Esophagus (tissue), 2 donors: ENCODE measurements around the gene COMMD10. TPM values are rescaled to one million over a fixed set of nuclear protein-coding genes. Genes with fewer than 3 reads are reported as not detected.

Source experiments
- H3K27ac ChIP-seq, 2 donors: one replicate each; pipeline ENCODE4 v1.5.1; 2013; ENCODE audit warnings: low read depth in 2 of 2, mild to moderate bottlenecking in 2 of 2, inconsistent platforms in 1 of 2, low read length in 1 of 2, moderate library complexity in 1 of 2
- H3K27me3 ChIP-seq, 2 donors: one replicate each; pipeline ENCODE4 v1.6.1; 2013; ENCODE audit warnings: low read length in 2 of 2, control low read depth in 1 of 2, mild to moderate bottlenecking in 1 of 2; ENCODE audit not compliant: insufficient read depth in 2 of 2, control insufficient read depth in 1 of 2
- H3K36me3 ChIP-seq, 2 donors: one replicate each; pipeline ENCODE4 v1.6.1; 2013; ENCODE audit warnings: low read length in 1 of 2; ENCODE audit not compliant: control insufficient read depth in 2 of 2, insufficient read depth in 2 of 2
- H3K4me1 ChIP-seq, 2 donors: one replicate each; pipeline ENCODE4 v1.6.1; 2013; ENCODE audit warnings: low read length in 1 of 2; ENCODE audit not compliant: control insufficient read depth in 2 of 2, insufficient read depth in 2 of 2
- H3K4me3 ChIP-seq, 2 donors: one replicate each; pipeline ENCODE4 v1.5.1; 2013; ENCODE audit warnings: low read length in 2 of 2, mild to moderate bottlenecking in 2 of 2, low read depth in 1 of 2, moderate library complexity in 1 of 2
- H3K9me3 ChIP-seq, 2 donors: one replicate each; pipeline ENCODE4 v1.6.1; 2013; ENCODE audit warnings: mild to moderate bottlenecking in 2 of 2, low read depth in 1 of 2, low read length in 1 of 2, moderate library complexity in 1 of 2; ENCODE audit not compliant: control insufficient read depth in 2 of 2, insufficient read depth in 1 of 2
- WGBS, 2 donors: extraction: QIAGEN DNeasy Blood & Tissue Kit; methylation state at CpG; one replicate each; pipeline ENCODE4 v1.1.7; 2013; 5-methylcytosine and 5-hydroxymethylcytosine counted together
- polyA plus RNA-seq, 2 donors: library from polyadenylated mRNA; stranded (reverse); fragments of 200-250 nt; gene quantifications; one replicate each; pipeline ENCODE4 v1.2.3, GENCODE V29; 2013
- donor health status: healthy with polysubstance abuse.
- donor health status: Bipolar disorder and iron deficiency.

COMMD10 gene
- polyA plus RNA-seq, 2 donors, result 13.2 to 19.8 TPM

GRCh38 chr5:116273448-116274242, 188.8 kb downstream of the COMMD10 start:
- Histone ChIP-seq H3K27ac (no peak overlapping the region), H3K4me3 (no peak overlapping the region), H3K27me3 (no peaks in the 10 kb centered on the region), H3K4me1 (no peaks in the 10 kb centered on the region), H3K9me3 (no peaks in the 10 kb centered on the region), H3K36me3 (no peaks in the 10 kb centered on the region)
- WGBS, 2 donors, result 28 to 33% methylated on average over 1 of the region's 1 CpG

GRCh38 chr5:116274251-116274650, 189.4 kb downstream of the COMMD10 start:
- Histone ChIP-seq H3K4me1 (no peaks in the 10 kb centered on the region), H3K27me3 (no peaks in the 10 kb centered on the region), H3K27ac (no peak overlapping the region), H3K9me3 (no peaks in the 10 kb centered on the region), H3K36me3 (no peaks in the 10 kb centered on the region), H3K4me3 (no peak overlapping the region)
- WGBS, 2 donors, result 86 to 91% methylated on average over 1 of the region's 1 CpG

DNA sequence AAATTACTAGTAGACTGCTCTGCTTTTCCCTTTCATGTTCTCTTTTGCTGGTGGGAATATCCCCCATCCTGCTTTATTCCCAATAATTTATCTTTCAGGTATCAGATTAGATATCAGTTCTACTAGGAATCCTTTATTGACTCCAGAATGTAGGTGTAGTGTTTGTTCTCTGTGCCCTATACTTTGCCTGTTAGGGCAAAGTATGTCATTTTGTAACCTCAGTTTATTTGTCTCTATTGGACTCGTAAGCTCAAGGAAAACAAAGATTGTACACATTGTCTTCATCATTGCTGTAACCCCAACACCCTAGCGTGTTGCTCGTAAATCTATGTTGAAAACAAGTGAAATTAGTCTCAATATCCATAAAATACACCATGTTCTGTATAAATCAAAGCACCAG, 190.5 kb downstream of the COMMD10 start:
- Histone ChIP-seq H3K36me3 (no peaks in the 10 kb centered on the region), H3K27me3 (no peaks in the 10 kb centered on the region), H3K27ac (no peak overlapping the region), H3K4me3 (no peak overlapping the region), H3K9me3 (no peaks in the 10 kb centered on the region), H3K4me1 (no peaks in the 10 kb centered on the region)
- 95 to 98% methylated on average over 3 of the region's 3 CpGs for WGBS, 2 donors

- Histone ChIP-seq H3K36me3 (no peaks in the 10 kb centered on the region), H3K4me3 (no peak overlapping the region), H3K27ac (no peak overlapping the region), H3K9me3 (no peaks in the 10 kb centered on the region), H3K27me3 (no peaks in the 10 kb centered on the region), H3K4me1 (no peaks in the 10 kb centered on the region)
Measured at GRCh38 chr5:116276952-116277351, 192.1 kb downstream of the COMMD10 start.

DNA sequence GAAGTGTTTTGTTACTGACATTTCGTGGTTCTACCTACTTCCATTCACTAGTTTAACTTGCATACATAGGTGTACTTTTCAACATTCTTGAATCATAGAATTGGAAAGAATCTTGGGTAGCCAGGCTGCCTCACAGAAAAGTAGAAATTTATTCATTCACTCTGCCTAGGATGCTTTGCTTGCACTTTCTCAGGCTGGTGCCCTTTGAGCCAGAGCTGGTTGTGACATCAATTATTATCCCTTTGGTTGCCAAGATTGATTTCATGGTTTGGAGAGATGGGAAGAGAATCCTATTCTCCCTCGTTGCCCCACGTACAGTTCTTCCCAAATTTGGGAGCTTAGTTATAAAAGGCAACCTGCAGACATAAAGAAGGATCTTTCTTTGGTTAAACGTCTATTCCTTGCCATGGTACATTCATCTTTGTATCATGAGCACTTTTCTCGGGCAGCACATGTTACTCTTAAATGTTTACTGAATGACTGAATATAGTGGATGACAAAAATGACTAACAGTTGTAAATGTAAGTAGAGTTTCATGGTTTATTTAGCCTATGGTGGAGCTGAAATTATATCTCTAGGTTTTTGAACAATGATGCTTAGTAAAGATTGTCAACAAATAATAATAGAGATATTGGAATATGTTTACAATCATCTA, 195.5 kb downstream of the COMMD10 start:
- Histone ChIP-seq H3K9me3 (no peaks in the 10 kb centered on the region), H3K36me3 (no peaks in the 10 kb centered on the region), H3K27ac (no peak overlapping the region), H3K4me1 (no peaks in the 10 kb centered on the region), H3K27me3 (no peaks in the 10 kb centered on the region), H3K4me3 (no peak overlapping the region)
- WGBS, 2 donors, result 91 to 92% methylated on average over 5 of the region's 5 CpGs

- Histone ChIP-seq H3K4me1 (no peaks in the 10 kb centered on the region), H3K27me3 (no peaks in the 10 kb centered on the region), H3K9me3 (no peaks in the 10 kb centered on the region), H3K36me3 (no peaks in the 10 kb centered on the region), H3K27ac (no peak overlapping the region), H3K4me3 (no peak overlapping the region)
- 35% methylated on average over 1 of the region's 1 CpG for WGBS, 2 donors
Measured at GRCh38 chr5:116281309-116281708, 196.5 kb downstream of the COMMD10 start.

DNA sequence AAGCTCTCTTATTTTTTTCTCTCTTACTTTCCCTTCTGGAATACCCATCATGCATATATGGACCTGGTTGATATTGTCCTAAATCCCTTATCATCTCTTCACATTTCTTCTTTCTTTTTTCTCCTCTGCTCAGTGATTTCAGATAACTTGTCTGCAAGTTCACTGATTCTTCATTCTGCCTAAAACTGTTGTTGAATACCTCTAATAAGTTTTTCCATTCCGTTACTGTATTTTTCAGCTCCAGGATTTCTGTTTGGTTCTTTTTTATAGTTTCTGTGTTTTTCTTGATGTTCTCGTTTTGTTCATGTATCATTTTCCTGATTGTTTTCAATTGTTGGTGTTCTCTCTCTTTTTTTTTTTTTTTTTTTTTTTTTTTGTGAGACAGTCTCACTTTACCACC, 203.7 kb downstream of the COMMD10 start:
- Histone ChIP-seq H3K27me3 (no peaks in the 10 kb centered on the region), H3K27ac (no peak overlapping the region), H3K9me3 (no peaks in the 10 kb centered on the region), H3K36me3 (no peaks in the 10 kb centered on the region), H3K4me3 (no peak overlapping the region), H3K4me1 (no peaks in the 10 kb centered on the region)
- 96 to 97% methylated on average over 2 of the region's 2 CpGs for WGBS, 2 donors

DNA sequence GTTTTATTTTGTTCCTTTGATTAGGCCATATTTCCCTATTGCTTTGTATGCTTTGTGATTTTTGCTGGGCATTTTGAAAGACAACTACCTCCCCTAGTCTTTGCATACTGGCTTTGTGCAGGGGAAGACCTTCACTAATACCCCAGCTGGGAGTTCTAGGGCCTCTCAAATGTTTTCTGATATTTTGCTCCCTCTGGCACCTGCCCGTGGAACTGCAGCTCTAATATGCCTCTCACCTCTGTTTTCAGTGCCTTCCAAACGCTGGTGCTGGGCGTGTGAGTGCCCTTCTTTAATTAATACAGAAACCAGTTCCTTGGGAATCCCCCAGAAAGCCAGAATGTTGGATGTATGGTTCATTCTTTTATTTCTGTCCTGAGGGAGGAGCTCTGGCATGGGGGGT, 204.5 kb downstream of the COMMD10 start:
- H3K27me3 ChIP-seq, result no peaks in the 10 kb centered on the region
- no peak overlapping the region for H3K4me3 ChIP-seq
- no peaks in the 10 kb centered on the region for H3K9me3 ChIP-seq
- no peaks in the 10 kb centered on the region for H3K36me3 ChIP-seq
- H3K4me1 ChIP-seq, result no peaks in the 10 kb centered on the region
- WGBS, 2 donors, result 82 to 86% methylated on average over 3 of the region's 3 CpGs
- H3K27ac ChIP-seq, result no peak overlapping the region

DNA sequence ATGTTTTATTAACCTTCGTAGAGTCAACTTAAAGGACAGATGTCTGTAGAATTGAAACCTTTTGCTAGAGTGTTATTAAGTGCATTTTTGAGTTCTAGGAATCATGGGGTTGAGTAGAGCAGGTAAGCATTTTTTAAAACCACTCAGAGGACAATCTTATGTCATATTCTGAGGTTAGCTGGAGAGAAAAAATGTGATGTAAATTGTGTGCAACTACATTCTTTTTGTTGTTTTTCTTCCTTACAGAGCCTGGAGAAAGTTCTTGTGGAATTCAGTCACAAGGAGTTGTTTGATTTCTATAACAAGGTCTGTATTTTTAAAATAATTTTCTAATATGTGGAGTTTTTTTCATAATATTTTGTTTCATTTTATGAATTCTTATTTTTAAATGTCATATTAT, 206.4 kb downstream of the COMMD10 start:
- 89 to 95% methylated on average over 1 of the region's 1 CpG for WGBS, 2 donors
- H3K27me3 ChIP-seq, result no peaks in the 10 kb centered on the region

GRCh38 chr5:116292321-116292720, 207.5 kb downstream of the COMMD10 start:
- 81 to 92% methylated on average over 4 of the region's 4 CpGs for WGBS, 2 donors
- no peaks in the 10 kb centered on the region for H3K27me3 ChIP-seq
- no peak overlapping the region for H3K4me3 ChIP-seq
- H3K4me1 ChIP-seq, result no peaks in the 10 kb centered on the region
- no peak overlapping the region for H3K27ac ChIP-seq
- H3K36me3 ChIP-seq, result no peaks in the 10 kb centered on the region
- no peaks in the 10 kb centered on the region for H3K9me3 ChIP-seq

More for the DNA sequence above, 206.4 kb downstream of the COMMD10 start:
- Histone ChIP-seq H3K27ac (no peak overlapping the region), H3K4me1 (no peaks in the 10 kb centered on the region), H3K36me3 (no peaks in the 10 kb centered on the region), H3K4me3 (no peak overlapping the region), H3K9me3 (no peaks in the 10 kb centered on the region)
